ENCODE results near the gene CHD8.
A peak's percentile ranks its signal among the peaks of the same experiment; 100 is the strongest.

DNA sequence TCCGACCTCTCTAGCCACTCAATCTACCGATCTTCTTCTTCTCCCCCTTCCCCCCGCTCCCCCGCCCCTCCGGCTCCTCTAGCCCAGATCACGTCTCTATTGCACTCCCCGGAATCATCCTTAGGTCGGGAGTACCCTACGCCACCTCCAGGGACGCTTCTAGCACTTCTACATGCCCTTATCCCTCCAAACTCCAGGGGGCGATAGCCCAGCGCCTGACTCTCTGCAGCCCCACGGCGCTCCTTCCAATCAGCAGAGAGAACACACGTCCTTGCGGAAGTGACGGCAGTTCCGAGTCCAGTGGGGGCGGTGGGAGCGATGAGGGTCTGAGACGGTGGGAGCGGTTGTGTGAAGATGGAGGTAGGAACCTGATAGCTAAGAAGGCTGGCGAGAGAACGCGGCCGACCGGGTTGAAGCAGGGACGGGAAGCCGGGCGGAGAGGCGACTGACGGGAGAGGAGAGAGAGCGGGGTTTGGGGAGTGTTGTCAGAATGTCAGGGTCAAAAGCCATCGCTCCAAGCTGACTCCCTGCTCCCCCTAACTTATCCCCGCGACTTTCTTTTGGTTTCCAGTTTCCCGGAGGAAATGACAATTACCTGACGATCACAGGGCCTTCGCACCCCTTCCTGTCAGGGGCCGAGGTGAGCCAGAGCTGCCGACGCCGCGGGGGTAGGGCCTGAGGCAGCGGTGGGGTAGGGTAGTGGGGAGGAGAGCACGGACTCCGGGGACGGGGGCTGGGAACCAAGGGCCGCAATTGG is 21.2 kb upstream of the CHD8 start, which contains the start of the genes RAB2B and TOX4:
- TF ChIP-seq POLR2A (IDR thresholded peaks at IDR 0.05; ENCODE audit: low read length) (peak; percentile 81), GATA1 (IDR thresholded peaks at IDR 0.05; ENCODE audit: low read depth, low read length) (no peak)
